Inflammatory macrophage (primary cell): Measurements from ENCODE around the gene ABRACL.
A peak's percentile ranks its signal among the peaks of the same experiment; 100 is the strongest.
"Not testable (repeated sequence)": the region's sequence is repeated elsewhere in the genome, so short reads cannot be mapped to it uniquely, and the experiment has no call there.

Experiments used
- DNase-seq, 2 donors: peaks; one replicate each; pipeline ENCODE4 v3.0.0-alpha.2; 2020 to 2022

The ABRACL gene

DNA sequence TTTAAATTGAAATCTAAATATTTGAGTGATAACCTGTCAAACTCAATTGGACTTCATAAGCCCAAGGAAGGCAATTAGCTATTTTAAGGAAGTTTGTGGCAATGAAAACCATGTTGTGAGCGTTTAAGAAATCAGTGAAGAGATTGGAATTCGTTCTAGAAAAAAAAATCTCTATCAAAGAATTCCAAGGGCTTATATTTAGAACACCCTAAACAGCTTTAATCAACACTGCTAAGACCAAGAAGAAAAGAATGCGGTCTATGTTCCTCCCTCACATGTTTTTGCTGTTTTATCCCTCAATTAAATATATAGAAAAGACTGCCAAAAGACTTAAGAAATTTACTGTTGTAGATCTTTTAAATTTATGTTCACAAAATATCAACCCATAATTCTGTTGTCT lies 16.6 kb upstream of the ABRACL start:
- DNase-seq, result no peak

DNA sequence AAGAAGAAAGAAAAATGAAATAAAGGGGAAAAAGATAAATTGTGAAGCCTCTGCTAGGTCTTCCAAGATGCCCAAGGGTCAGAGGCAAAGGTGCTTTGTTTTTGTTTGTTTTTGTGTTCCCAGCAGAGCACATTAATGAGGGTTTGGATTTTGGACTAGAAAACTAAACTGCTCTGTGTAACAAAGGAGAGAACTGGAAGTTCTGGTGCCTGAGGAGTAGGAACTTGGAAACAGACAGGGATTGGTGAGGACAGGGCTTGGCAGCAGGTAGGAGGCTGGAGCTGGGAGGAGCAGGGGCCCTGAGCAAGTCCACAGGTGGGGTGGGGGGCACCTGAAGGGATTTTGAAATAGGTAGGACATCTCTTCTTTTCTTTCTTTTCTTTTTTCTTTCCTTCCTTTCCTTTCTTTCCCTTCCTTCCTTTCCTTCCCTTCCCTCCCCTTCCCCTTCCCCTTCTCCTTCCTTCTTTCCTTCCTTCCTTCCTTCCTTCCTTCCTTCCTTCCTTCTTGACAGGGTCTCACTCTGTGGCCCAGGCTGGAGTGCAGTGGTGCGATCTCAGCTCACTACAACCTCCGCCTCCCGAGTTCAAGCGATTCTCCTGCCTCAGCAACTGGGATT lies 15.3 kb upstream of the ABRACL start:
- no peak for DNase-seq

DNA sequence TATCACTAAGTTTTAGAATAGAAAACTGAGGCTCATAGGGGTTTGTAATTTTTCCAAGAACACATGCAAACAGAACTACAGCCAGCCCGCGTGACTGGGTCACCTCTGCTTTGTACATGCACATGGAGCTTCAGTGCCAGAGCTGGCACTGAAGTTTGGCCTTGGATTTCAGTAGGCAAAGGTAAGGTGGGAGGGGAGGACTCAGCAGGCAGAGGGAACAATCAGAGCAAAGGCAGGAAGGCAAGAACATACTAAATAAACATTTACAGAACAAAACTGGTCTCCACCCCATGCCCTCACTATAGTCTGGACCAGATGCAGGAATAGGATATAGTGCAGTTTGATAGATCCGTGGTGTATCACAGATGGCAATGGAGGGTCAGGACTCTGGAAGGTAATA lies 13.6 kb upstream of the ABRACL start:
- DNase-seq, result no peak

DNA sequence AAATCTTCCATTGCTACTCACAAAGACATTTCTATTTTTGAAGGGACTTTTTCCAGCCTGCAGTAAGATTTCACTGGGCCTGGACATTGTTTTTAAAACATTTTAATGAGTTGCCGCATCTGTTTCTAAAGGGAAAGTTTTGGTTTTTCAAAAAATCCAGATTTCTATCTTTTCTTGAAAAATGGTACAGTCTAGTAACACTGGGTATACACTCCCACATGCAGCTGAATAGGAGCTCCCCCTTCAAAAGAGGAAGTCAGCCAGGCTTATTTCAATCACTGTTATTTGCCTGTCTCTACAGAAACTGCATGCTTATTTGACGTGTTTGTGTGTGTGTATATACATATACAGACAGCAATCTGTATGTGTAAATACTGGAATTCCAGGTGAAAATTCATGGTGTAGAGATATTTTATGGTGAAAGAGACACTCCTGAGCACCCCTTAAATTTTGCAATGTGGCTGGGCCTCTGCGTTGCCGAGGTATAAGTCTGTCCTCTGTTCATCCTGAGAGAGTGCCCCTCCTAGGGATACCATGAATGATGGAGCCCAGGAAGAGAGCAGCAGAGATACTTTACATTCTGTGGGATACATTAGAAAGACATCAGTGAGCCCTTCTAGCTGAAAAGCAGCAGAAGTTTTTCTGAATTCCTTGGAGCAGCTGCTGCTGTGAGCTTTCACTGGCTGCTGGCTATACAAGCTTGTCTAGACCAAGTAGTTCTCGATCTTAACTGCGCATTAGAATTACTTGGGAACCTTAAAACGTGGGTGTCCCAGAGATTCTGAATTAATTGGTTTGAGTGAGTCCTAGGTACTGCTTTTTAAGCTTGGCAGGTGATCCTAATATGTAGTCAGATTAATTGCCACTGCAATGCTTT lies 12.0 kb upstream of the ABRACL start:
- peak; percentile 55 for DNase-seq

DNA sequence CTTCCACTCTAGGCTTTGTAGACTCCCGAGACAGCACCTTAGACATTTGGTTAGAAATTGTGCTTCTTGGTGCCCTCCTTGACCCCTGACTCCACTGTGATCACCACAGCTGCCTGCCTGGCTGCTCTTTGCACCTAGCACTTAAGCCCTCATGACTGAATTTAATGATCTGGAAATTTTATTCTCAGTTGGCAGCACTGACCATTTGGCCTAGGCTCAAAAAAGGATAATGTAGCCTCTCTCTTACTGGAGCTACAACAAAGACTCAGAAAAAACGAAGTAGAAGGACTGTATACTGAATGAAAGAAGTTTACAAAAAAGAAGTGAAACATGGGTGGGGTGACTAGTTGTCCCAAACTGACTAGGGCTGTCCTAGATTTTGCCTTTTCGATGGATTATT lies 11.3 kb upstream of the ABRACL start:
- no peak for DNase-seq

DNA sequence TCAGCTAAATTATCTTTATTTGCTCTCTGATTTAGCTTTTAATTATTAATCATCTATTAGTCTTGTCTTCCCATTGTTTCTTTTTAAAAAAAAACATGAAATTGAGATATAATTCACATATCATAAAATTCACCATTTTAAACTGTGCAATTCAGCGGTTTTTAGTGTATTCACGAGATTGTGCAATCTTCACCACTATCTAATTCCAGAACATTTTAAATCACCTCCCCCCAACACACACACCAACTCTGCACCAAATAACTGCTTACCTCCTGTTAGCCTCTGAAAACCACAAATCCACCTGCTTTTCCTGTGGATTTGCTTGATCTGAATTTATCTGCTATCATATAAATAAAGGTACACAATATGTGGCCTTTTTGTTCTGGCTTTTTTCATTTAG lies 8.8 kb upstream of the ABRACL start:
- DNase-seq, result no peak

DNA sequence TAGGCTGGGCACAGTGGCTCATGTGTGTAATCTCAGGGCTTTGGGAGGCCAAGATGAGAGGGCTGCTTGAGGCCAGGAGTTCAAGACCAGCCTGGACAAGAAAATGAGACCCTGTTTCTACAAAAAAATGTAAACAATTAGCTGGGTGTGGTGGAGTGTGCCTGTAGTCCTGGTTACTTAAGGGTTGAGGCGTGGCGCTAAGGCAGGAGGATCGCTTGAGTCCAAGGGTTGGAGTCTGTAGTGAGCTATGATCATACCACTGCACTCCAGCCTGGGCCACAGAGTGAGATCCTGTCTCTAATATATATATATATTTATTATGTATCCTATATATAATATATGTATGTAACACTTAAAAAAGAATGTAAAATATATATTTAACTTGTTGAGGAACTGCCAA lies 7.9 kb upstream of the ABRACL start:
- DNase-seq, result no peak

DNA sequence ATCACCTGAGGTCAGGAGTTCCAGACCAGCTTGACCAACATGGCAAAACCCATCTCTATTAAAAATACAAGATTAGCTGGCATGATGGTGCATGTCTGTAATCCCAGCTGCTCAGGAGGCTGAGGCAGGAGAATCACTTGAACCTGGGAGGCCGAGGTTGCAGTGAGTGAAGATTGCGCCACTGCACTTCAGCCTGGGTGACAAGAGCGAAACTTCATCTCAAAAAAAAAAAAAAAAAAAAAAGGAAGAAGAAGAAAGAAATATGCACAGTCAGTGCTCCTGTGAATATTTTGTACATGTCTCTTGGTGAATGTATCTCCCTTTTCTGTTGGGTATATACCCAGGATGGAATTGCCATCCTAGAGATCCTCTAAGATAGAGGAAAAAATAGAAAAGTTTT lies 3.1 kb upstream of the ABRACL start:
- peak; percentile 42 to 46 for DNase-seq

DNA sequence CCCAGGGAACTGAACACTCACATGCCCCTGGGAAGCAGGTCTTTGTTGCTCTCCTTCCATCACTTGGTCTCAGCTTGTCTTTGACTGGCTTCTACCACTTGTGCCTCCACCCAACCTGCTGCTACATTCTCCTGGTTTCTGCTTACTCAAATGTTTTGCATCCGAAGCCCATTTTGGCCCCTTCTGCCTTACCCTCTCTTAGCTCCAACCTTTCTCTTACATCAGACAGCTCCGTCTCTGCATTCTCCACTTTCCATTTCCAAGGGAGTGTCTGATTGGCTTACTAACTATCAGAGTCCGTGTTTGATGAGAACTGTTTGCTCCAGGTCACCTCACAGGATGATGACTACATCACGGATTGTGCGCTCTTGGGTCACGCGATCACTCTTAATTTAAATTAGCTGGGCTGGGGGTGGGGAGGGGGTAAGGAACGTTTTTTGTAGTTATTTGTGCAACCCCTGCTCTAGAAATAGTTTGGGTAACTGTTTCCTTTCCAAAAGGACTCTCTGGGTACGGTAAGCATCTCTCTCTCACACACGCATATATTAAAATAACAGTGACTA lies 844 bp upstream of the ABRACL start:
- peak; percentile 16 to 29 for DNase-seq

DNA sequence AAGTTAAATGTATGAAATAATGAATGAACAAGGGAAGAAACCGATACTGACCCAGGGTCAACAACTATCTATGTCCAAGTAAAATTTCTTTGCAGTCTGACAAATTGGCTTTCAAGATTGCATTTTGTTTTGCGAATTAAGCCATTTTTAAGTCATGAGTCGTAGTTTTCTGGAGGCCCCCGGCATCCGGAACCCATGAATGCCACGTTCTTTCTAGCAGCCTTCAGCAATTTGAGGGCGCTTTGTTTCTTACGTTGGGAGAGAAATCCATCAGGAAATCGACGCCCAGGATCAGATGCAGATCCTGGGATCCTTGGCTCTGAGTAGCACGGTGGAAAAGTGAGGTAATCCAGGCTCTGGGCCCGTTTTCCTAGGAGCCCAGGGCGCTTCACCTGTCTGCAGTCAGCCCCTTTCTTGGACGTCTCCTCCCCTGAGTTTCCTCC lies 309 bp upstream of the ABRACL start:
- peak; percentile 21 to 27 for DNase-seq

DNA sequence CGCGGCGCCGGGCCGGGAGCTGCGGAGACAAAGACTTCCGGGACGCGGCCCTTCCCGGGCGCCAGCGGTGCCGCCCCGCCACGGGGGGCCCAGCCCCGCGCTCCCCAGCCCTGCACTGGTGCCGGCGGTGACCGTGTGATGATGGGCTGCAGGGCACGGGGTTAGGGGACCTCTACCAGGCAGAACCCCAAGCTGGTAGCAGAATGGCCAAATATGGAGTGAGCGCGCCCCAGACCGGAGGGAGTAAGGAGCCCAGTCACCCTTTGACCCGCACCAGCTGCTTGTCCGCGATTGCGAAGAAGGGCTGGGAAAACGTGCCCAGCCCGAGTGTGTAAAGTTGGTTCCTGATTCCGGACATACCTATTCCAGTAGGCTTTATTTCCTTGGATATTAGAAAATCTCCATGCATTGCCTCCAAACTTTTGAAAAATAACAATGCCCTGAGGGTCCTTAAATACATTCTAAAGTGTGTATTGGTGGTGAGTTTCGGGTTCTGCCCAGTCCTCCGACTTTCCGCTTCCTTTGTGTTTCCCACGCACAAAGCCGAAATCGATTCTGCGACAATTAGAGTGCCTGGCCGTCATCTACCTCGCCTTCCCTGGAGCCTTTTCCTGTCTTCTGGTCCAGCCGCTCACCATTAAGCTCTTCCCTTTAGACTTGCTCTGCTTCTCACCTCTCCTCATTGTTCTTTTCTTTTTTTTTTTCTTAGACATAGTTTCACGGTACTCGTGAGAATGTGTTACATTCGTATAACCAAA lies 1.1 kb downstream of the ABRACL start:
- peak; percentile 61 to 67 for DNase-seq

DNA sequence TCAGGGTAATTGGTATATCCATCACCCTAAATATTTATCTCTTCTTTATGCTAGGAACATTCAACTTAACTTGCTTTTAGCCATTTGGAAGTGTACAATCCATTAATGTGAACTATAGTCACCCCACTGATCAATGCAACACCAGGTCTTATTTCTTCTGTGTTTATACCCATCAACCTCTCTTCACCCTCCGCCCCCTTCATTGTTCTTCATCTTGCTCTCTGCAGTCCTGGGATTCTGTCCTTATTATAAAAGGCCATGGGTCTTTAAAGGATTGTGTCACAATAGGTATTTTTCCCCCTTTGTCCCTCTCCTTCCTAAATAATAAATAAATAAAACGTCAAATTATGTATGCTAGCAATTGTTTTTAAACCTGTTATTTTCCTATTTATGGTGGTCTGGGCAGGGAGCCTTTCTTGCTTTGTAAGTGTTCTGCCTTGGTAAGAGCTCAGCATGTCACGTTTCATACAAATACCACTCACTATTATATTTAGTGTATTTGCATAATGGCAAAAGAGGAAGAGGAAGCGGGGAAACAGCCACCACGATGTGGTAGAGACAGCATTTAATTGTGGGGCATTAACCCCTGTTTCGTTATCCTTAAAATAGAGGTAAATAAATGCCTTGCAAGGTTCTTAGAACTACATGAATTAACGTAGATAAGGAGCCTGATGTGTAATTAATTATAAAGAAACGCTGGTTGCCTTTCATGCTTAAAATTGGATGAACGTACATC lies 1.9 kb downstream of the ABRACL start:
- peak; percentile 62 to 72 for DNase-seq

DNA sequence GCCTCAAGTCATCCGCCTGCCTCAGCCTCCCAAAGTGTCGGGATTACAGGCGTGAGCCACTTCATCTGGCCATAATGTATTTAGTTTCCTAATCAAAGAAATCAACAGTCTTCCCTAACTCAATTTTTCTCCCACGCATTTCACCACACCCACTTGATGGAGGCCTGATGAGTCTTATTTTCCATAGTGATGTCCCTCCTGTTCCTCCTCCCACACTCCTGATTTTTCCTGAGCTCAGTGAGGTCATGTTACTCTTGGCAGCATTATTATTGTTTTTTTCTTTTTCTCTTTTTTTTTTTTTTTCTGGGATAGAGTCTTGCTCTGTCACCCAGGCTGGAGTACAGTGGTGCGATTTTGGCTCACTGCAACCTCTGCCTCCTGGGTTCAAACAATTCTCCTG lies 8.9 kb downstream of the ABRACL start:
- peak in 1 of 2 donors; percentile 8 for DNase-seq

DNA sequence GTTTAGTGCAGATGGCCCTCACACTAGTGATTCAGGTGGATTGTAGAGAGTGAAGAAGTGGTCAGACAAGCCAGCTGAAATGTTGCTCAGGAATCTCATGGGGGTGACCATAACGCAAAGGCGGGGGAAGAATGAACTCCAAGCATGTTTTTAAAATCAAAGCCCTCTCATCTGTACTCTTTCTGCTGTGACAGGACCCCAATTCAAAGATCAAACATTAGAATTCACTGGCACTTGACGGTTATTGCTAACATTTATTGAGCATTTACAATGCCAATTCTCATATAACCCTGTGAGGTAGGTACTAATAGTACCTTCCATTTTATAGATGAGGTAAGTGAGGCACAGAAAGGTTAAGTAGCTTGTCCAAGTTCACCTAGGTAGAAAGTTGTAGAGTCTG lies 15.7 kb downstream of the ABRACL start:
- DNase-seq, result no peak

DNA sequence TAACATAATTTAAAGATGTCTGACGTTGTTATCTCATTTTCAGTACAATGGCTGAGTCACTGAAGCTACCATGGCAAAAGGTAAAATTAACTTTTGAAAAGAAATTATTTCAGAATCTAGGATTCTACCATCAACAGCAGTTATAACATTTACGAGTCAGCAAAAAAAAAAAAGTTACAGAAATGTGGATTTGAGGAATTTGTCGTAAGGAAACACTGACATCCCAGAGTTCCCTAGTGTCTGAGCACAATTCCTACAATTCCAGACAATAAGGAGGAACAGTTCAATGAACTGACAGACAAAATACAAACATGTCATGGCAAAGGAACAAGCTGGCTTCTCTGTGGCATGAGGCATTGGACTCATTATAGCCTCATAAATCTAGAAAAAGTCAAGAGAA lies 19.1 kb downstream of the ABRACL start:
- no peak for DNase-seq

DNA sequence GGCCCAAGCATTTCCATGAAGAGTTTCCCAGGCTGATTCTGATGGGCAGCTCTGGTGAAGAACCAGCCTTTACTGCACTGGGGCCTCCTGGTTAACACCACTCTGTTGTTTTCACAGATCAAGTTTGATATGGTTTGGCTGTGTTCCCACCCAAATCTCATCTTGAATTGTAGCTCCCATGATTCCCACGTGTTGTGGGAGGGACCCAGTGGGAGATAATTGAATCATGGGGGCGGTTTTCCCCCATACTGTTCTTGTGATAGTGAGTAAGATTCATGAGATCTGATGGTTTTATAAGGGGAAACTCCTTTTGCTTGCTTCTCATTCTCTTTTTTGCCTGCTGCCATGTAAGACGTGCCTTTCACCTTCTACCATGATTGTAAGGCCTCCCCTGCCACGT lies 20.4 kb downstream of the ABRACL start:
- not testable (repeated sequence) for DNase-seq

DNA sequence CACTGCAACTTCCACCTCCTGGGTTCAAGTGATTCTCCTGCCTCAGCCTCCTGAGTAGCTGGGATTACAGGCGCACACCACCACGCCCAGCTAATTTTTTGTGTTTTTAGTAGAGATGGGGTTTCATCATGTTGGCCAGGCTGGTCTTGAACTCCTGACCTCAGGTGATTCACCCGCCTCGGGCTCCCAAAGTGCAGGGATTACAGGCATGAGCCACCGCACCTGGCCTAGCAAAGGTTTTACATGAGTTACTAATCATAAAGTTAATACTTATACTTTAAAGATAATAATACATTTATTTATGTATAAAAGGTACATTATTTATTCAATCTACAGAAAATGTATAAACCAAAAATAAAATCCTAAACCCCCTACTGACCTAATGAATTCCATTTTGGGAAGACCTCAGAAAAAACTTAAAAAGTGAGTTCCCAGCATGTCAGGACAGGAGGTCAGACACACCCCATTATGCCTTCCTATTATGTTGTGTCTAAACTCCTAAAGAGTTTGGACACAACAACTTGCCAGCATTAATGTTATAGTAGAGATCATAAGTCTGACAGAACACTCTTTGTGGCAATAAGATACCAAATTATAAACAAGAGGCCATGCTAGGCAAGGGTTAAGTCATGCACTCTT lies 21.7 kb downstream of the ABRACL start:
- DNase-seq, result not testable (repeated sequence)

DNA sequence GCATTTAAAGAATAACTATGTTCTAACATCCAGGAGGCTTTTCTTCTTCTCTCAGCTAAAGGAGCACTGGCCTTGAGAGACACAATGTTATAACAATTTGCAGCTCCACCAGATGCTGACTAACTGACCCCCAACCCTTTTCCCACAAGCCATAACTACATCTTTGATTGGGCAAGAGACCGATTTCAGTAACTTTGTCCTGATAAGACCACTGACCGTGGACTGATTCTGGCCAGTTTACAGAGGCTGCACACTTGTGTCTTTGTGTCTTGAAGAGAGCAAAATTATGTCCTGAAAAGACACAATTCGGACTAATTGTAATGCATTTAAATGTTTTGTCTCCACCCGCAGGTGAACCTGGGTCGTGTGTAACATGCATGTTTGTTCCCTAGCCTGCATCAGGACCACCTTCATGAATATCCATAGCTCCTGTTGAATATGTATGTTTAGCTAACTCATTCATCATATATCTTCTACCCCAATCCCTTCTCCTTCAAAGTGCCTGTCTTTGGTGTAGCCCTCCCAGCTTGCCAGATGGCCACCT lies 22.3 kb downstream of the ABRACL start:
- DNase-seq, result no peak

DNA sequence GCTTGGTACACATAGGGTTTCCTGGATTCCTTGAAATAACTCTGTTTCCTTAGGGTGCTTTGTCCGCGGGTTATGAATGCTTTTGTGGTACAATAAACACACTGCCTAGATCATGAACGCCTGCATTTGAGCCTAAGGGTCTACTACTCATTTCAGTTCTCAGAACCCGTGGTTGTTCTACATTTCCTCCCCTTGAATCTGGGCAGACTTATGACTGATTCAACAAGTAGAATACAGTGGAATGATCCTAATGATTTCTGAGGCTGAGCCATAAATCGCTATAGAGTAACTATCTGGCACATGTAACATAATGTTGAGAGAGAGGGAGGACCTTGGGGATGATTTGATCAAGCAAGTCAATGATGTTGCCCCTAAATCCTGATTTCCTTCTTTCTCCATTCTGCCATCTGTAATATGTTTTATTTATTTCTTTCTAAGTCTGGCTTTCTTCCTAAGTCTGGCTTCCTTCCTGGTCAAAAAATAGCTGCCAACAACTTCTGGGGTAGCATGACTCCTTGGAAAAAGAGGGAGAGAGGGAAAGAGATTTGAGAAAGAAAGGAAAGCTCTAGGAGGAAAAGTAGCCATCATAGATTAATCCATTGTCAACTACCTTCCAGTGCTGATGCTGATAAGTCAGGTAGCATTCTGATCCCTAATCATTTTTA lies 23.0 kb downstream of the ABRACL start:
- no peak for DNase-seq

DNA sequence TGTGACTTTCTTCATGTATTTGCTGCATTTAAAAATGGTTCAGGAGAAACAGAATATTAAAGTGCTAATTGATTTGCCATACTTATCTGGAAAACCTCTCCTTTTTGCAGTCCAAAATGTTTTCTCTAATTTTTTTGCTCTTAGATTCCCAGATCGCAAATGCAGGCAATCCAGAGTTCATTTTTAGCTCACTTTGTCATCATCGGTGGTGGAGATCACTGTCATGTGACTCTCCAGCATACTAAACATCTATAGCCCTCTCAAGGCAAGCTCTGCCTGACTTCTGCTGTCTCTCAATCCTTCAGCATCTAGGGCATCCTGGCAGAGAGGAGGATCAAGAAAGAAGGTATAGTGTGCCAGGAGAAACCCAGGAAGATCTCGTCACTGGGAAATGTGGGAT lies 24.8 kb downstream of the ABRACL start:
- no peak for DNase-seq

DNA sequence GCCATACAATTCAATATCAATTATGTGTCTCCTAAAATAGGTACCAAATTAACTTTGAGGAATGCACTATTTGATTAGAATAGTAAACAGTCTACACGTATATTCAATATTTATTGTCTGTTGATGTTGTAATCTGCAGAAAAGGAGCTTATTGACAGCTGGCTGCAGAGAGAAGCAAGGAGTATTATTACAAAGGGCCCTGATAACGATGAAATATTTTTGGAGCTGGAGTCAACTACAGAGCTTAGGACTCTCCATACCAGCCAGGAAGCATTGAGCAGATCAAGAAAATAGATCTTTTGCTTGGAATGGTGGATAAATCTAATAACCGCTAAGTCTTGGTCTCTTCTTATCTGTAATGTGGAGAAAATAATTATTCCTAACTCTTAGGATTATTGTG lies 25.5 kb downstream of the ABRACL start:
- DNase-seq, result no peak
